ENCODE data around the gene DNAH6.

DNAH6 gene

DNA sequence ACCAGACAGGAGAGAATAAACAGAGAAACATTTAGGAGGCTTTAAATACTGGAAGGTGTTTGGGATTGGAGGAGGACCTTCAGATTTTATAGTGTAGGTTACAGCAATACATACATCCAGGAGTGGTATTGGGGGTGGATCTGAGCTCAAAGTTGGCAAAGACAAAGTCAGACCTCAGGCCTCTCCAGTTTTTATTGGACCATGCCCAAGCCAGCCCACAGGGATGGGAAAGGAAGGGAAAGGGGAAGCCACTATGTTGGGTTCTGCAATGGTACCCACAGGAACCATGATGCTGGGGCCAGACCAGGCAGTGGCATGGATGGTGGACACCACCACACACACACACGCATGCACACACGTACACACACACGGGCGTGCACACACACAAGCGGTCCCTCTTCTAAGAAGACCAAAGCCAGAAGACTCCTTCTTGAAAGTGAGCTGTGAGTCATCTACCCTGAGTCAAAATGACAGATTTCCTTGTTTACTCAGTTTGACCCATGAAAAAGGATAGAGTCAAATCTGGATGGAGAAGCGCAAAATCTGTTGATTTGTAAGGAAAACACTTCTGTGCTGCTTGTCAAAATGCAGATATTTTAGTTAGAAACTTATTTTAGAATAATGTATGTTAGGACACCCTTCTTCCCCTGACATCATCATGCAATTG, 276.7 kb downstream of the DNAH6 start:
- Histone ChIP-seq H3K36me3 (ENCODE audit: control insufficient read depth, insufficient read depth, low read length) (no peaks in the 10 kb centered on the region), H3K27ac (no peak overlapping the region), H3K4me2 (ENCODE audit: low read length) (no peak overlapping the region), H3K9me3 (ENCODE audit: control insufficient read depth, low read length) (no peaks in the 10 kb centered on the region), H3K27me3 (ENCODE audit: control insufficient read depth, insufficient read depth, low read length) (no peaks in the 10 kb centered on the region), H3K9ac (no peak overlapping the region), H3K4me1 (no peaks in the 10 kb centered on the region), H3K79me2 (no peaks in the 10 kb centered on the region), H2AFZ (no peak overlapping the region), H3K4me3 (ENCODE audit: low read depth, low read length) (no peak overlapping the region)
- TF ChIP-seq, protein P1, sequence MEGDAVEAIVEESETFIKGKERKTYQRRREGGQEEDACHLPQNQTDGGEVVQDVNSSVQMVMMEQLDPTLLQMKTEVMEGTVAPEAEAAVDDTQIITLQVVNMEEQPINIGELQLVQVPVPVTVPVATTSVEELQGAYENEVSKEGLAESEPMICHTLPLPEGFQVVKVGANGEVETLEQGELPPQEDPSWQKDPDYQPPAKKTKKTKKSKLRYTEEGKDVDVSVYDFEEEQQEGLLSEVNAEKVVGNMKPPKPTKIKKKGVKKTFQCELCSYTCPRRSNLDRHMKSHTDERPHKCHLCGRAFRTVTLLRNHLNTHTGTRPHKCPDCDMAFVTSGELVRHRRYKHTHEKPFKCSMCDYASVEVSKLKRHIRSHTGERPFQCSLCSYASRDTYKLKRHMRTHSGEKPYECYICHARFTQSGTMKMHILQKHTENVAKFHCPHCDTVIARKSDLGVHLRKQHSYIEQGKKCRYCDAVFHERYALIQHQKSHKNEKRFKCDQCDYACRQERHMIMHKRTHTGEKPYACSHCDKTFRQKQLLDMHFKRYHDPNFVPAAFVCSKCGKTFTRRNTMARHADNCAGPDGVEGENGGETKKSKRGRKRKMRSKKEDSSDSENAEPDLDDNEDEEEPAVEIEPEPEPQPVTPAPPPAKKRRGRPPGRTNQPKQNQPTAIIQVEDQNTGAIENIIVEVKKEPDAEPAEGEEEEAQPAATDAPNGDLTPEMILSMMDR (IDR thresholded peaks at IDR 0.05), result no peak

DNA sequence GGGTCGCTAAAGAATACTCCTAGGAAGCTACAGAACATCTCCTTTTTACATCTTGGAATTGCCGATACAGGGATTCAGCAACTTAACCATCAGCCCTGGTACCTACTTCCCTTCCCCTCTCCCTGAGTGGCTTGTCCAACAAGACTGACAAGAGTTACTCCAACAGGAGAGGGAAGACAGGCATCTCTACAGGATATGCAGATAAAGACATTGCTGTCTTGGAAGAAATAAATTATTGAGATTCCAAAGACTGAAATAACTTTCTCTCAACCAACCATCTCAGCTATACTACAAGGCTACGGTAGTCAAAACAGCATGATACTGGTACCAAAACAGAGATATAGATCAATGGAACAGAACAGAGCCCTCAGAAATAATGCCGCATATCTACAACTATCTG, 277.3 kb downstream of the DNAH6 start:
- TF ChIP-seq, protein P1 (IDR thresholded peaks at IDR 0.05), result no peak
- H3K27ac ChIP-seq, result no peak overlapping the region
- H3K9me3 ChIP-seq (ENCODE audit: control insufficient read depth, low read length), result no peaks in the 10 kb centered on the region
- H3K4me1 ChIP-seq, result no peaks in the 10 kb centered on the region
- no peaks in the 10 kb centered on the region for H3K79me2 ChIP-seq
- no peak overlapping the region for H2AFZ ChIP-seq
- H3K36me3 ChIP-seq (ENCODE audit: control insufficient read depth, insufficient read depth, low read length), result no peaks in the 10 kb centered on the region
- H3K4me3 ChIP-seq (ENCODE audit: low read depth, low read length), result no peak overlapping the region
- H3K4me2 ChIP-seq (ENCODE audit: low read length), result no peak overlapping the region
- H3K27me3 ChIP-seq (ENCODE audit: control insufficient read depth, insufficient read depth, low read length), result no peaks in the 10 kb centered on the region
- no peak overlapping the region for H3K9ac ChIP-seq

DNA sequence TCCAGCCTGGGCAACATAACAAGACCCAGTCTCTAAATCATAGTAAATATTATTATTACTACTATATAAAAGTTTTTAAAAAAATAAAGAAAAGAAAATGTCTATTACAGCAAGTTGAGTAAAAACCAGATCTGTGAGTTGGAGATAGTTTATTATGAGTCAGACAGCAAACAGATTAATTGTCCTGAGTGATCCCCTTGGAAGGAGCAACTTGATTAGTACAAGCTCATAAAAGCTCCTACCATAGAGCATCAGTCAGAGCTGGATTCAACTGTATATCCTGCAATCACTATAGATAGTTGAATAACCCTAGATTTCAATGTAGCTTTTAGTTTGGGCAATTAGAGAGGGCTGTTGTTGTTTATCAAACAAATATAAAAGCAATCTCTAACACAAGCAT, 280.5 kb downstream of the DNAH6 start:
- H3K9me3 ChIP-seq (ENCODE audit: control insufficient read depth, low read length), result no peaks in the 10 kb centered on the region
- TF ChIP-seq, protein P1 (IDR thresholded peaks at IDR 0.05), result no peak
- H3K4me1 ChIP-seq, result no peaks in the 10 kb centered on the region
- no peaks in the 10 kb centered on the region for H3K36me3 ChIP-seq (ENCODE audit: control insufficient read depth, insufficient read depth, low read length)
- H2AFZ ChIP-seq, result no peak overlapping the region
- H3K27me3 ChIP-seq (ENCODE audit: control insufficient read depth, insufficient read depth, low read length), result no peaks in the 10 kb centered on the region
- H3K4me3 ChIP-seq (ENCODE audit: low read depth, low read length), result no peak overlapping the region
- H3K79me2 ChIP-seq, result no peaks in the 10 kb centered on the region
- H3K9ac ChIP-seq, result no peak overlapping the region
- H3K4me2 ChIP-seq (ENCODE audit: low read length), result no peak overlapping the region
- H3K27ac ChIP-seq, result no peak overlapping the region

DNA sequence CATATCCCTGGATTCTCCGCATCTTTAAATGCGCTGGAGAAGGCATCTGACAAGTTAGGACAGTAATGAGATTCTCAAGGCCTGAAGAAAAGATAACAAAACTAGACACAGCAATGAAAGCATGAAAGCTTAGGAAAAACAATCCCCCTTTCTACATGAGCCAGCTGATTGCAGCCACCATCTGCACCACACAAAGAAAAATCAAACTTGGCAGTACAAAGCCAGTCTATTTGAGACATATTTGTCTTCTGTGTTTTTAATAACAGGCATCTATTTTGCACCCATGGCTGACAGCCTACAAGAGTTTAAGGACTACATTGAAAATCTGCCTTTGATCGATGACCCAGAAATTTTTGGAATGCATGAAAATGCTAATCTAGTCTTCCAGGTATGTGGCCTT, 281.0 kb downstream of the DNAH6 start:
- Histone ChIP-seq H3K27me3 (ENCODE audit: control insufficient read depth, insufficient read depth, low read length) (no peaks in the 10 kb centered on the region), H3K79me2 (no peaks in the 10 kb centered on the region), H3K27ac (no peak overlapping the region), H3K4me1 (no peaks in the 10 kb centered on the region), H3K36me3 (ENCODE audit: control insufficient read depth, insufficient read depth, low read length) (no peaks in the 10 kb centered on the region), H3K4me3 (ENCODE audit: low read depth, low read length) (no peak overlapping the region), H3K9me3 (ENCODE audit: control insufficient read depth, low read length) (no peaks in the 10 kb centered on the region), H2AFZ (no peak overlapping the region), H3K9ac (no peak overlapping the region), H3K4me2 (ENCODE audit: low read length) (no peak overlapping the region)
- TF ChIP-seq, protein P1 (IDR thresholded peaks at IDR 0.05), result no peak

DNA sequence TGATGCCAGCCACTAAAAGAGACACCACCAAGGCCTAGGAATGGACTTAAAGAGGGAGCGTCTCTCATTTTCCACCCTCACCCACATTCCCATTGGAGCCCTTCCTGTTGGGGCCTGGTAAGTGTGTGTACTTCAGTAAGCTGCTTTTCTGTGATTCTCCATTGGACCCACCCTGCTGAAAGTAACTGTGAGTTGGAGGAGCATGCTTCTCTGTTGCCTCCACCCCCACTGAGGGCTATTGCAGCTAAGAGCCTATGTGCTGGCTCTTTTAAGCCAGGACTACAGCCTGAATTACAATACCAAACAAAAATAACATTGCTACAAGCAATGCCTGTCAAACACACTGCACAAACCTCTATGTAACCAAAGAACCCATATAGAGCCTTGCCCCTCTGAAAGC, 283.5 kb downstream of the DNAH6 start:
- Histone ChIP-seq H3K79me2 (no peaks in the 10 kb centered on the region), H3K36me3 (ENCODE audit: control insufficient read depth, insufficient read depth, low read length) (no peaks in the 10 kb centered on the region), H3K9me3 (ENCODE audit: control insufficient read depth, low read length) (no peaks in the 10 kb centered on the region), H3K4me2 (ENCODE audit: low read length) (no peak overlapping the region), H3K9ac (no peak overlapping the region), H3K27ac (no peak overlapping the region), H3K4me3 (ENCODE audit: low read depth, low read length) (no peak overlapping the region), H3K27me3 (ENCODE audit: control insufficient read depth, insufficient read depth, low read length) (no peaks in the 10 kb centered on the region), H3K4me1 (no peaks in the 10 kb centered on the region), H2AFZ (no peak overlapping the region)
- TF ChIP-seq, protein P1 (IDR thresholded peaks at IDR 0.05), result no peak

Data from parathyroid adenoma (tissue), 2 donors.